OCI-LY3 (cell line): ENCODE measurements around the gene ADCY4.

ENCODE experiments used
- CTCF ChIP-seq: fragments of 200-600, 300-600 bp; sonication (generic); IDR thresholded peaks from 2 replicates; pipeline ENCODE4 v1.5.1; 2014; ENCODE audit warnings: antibody characterized with exemption, low read length, low read depth
- EZH2phosphoT487 ChIP-seq: fragments of 200-600 bp; shearing (Covaris generic); IDR thresholded peaks from 2 replicates; pipeline ENCODE4 v1.6.1; 2018; ENCODE audit warnings: antibody characterized with exemption, mixed run types, low read depth

DNA sequence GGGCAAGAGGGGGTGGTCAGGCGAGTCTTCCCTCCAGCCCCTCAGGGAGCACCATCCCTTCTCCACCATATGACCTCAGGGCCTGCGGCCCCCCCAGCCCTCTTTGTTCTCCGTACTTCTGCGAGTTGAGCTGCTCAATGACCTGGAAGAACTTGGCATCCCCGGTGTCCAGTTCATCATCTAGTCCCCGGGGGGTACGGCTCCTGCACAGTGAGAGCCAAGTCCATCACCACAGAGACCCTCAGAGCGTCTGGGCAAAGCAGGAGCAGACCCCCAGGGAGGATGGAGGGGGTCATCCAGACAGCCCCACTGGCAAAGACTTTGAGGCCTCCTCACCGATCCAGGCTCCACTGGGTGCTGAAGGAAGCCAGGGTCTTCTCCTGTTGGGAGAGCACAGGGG, 8.9 kb downstream of the ADCY4 start:
- no peak for TF ChIP-seq CTCF
- no peak for TF ChIP-seq EZH2phosphoT487
